ENCODE data around the gene KHK. TPM values are rescaled to one million over a fixed set of nuclear protein-coding genes. Genes with fewer than 3 reads are reported as not detected.
A peak's percentile ranks its signal among the peaks of the same experiment; 100 is the strongest.

KHK gene
- total and polyA plus RNA-seq, 9 of the 15 experiments (the other 6 are each of a cell fraction or from before 2014, with no cell fraction given), result 1.5 to 10.7 (median 5.2) TPM

DNA sequence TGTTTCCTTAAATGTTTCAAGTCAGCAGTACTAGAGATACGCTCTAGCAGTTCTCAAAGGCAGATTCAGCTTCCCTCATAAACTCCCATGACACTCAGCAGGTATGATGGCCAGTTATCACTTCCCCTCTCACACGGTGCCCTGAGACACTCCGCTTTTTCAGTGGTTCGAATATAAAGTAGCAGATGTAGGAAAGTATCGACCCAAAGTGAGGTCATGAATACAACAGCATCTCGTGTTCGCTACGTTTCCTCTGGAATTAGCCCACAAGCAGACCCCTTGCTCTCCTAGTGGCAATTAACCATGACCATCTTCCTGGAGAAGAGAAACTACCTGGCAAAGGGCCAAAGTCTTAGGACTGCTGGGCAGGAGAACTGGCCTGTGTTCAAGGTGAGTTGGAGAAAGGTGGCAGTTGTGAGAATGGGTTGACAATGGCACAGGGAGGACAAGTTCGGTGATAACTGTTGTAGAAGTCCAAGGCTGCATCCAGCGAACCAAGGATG lies 44.4 kb upstream of the KHK start:
- H3K4me1 ChIP-seq (replicated peaks in 1 of 2; ENCODE audit: control insufficient read depth in 2 of 2, insufficient read depth in 2 of 2, low read length in 2 of 2), result no peaks in the 10 kb centered on the region
- H3K27ac ChIP-seq (ENCODE audit: extremely low read depth, low read depth, low read length), result no peak overlapping the region
- no peaks in the 10 kb centered on the region for H4K20me1 ChIP-seq (replicated peaks; ENCODE audit: control insufficient read depth, insufficient read depth, low read length)
- peak; percentile 72 for TF ChIP-seq SUPT5H (IDR thresholded peaks at IDR 0.05)
- TF ChIP-seq ZNF384 (IDR thresholded peaks at IDR 0.05; ENCODE audit: low read depth, low read length), result no peak
- TF ChIP-seq ZNF121 (CRISPR knock-in tag; conservative IDR thresholded peaks at IDR 0.05), result no peak
- TF ChIP-seq, protein P1, sequence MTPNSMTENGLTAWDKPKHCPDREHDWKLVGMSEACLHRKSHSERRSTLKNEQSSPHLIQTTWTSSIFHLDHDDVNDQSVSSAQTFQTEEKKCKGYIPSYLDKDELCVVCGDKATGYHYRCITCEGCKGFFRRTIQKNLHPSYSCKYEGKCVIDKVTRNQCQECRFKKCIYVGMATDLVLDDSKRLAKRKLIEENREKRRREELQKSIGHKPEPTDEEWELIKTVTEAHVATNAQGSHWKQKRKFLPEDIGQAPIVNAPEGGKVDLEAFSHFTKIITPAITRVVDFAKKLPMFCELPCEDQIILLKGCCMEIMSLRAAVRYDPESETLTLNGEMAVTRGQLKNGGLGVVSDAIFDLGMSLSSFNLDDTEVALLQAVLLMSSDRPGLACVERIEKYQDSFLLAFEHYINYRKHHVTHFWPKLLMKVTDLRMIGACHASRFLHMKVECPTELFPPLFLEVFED (CRISPR knock-in tag; conservative IDR thresholded peaks at IDR 0.05), result 0 out of 2 replicates have a peak, but pooled peaks have one; percentile 26
- TF ChIP-seq POLR2B (IDR thresholded peaks at IDR 0.05; ENCODE audit: low read depth, partially characterized antibody), result peak; percentile 65
- TF ChIP-seq NR3C1 (CRISPR knock-in tag; IDR thresholded peaks at IDR 0.05), result no peak
- TF ChIP-seq NFIX (CRISPR knock-in tag; IDR thresholded peaks at IDR 0.05; ENCODE audit: low read depth), result peak; percentile 52
- TF ChIP-seq NFIC (IDR thresholded peaks at IDR 0.05), result peak; percentile 95
- TF ChIP-seq NEUROD1 (IDR thresholded peaks at IDR 0.05; ENCODE audit: borderline replicate concordance, low read depth, low read length, partially characterized antibody), result no peak
- TF ChIP-seq POLR2A (conservative IDR thresholded peaks at IDR 0.05), result peak; percentile 58; the same call in 1 of the 2 replicates
- TF ChIP-seq, protein P2, sequence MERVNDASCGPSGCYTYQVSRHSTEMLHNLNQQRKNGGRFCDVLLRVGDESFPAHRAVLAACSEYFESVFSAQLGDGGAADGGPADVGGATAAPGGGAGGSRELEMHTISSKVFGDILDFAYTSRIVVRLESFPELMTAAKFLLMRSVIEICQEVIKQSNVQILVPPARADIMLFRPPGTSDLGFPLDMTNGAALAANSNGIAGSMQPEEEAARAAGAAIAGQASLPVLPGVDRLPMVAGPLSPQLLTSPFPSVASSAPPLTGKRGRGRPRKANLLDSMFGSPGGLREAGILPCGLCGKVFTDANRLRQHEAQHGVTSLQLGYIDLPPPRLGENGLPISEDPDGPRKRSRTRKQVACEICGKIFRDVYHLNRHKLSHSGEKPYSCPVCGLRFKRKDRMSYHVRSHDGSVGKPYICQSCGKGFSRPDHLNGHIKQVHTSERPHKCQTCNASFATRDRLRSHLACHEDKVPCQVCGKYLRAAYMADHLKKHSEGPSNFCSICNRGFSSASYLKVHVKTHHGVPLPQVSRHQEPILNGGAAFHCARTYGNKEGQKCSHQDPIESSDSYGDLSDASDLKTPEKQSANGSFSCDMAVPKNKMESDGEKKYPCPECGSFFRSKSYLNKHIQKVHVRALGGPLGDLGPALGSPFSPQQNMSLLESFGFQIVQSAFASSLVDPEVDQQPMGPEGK (CRISPR knock-in tag; IDR thresholded peaks at IDR 0.05; ENCODE audit: borderline replicate concordance), result no peak
- peak; percentile 11 for TF ChIP-seq KDM5B (IDR thresholded peaks at IDR 0.05; ENCODE audit: insufficient replicate concordance, low read depth, low read length)
- no peaks in the 10 kb centered on the region for H3K9me3 ChIP-seq (replicated peaks; ENCODE audit: control insufficient read depth, insufficient read depth, low read depth, low read length)
- 92% methylated on average over 10 of the region's 10 CpGs for WGBS (ENCODE audit: insufficient coverage, low coverage, missing lambda C conversion rate)
- no peak overlapping the region for H3K4me3 ChIP-seq
- no peak overlapping the region for H2AFZ ChIP-seq (ENCODE audit: low read depth, low read length)
- DNase-seq (ENCODE audit: extremely low read depth in 1 of 4, low spot score in 3 of 4), result no peak
- H3K9ac ChIP-seq (ENCODE audit: insufficient read depth in 1 of 2, low read depth in 2 of 2, low read length in 2 of 2), result no peak overlapping the region
- H3K9me1 ChIP-seq (ENCODE audit: control insufficient read depth, insufficient read depth, low read length), result peaks cover 3% of the 10 kb centered on the region
- H3K79me2 ChIP-seq (ENCODE audit: control insufficient read depth, insufficient read depth, low read length), result no peaks in the 10 kb centered on the region
- CTCF ChIA-PET (ENCODE audit: low intra/inter-chr PET ratio), result no interaction called here
- FAIRE-seq, result peak; percentile 23
- in situ Hi-C loops (cut with MboI) (no loop called here), intact Hi-C loops (cut with micrococcal nuclease) (no loop called here)
- peaks cover 64% of the 10 kb centered on the region; the same call in 2 of the 3 replicates for H3K36me3 ChIP-seq (ENCODE audit: control insufficient read depth, insufficient read depth, low read length)
- no TSS peak for BruUV-seq (replicated peaks)
- POLR2A ChIA-PET, result interaction anchor here (1.0 to 7.9 kb wide), 5 partner anchors 8 to 80 kb away, joined by 4 to 54 read pairs (median 4); partner anchors contain the start of gene TMEM214
- 0 out of 3 replicates have a peak, but pooled peaks have one; percentile 8 for ATAC-seq
- no peaks in the 10 kb centered on the region for H3K27me3 ChIP-seq (ENCODE audit: control insufficient read depth in 2 of 2, insufficient read depth in 2 of 2, low read length in 2 of 2)
- no peak overlapping the region for H3K4me2 ChIP-seq (ENCODE audit: insufficient read depth, low read length)
